Stimulated activated CD8-positive, alpha-beta memory T cell treated with anti-CD3 and anti-CD28 coated beads, Interleukin-12 subunit alpha, Interleukin-12 subunit beta, amount 100 ng/mL, for 1 hour (primary cell): ENCODE results near the gene CDK4.

Source experiments
- DNase-seq: peaks from one replicate; pipeline ENCODE4 v3.0.0-alpha.2; 2020; ENCODE audit warnings: low read depth

CDK4 gene

DNA sequence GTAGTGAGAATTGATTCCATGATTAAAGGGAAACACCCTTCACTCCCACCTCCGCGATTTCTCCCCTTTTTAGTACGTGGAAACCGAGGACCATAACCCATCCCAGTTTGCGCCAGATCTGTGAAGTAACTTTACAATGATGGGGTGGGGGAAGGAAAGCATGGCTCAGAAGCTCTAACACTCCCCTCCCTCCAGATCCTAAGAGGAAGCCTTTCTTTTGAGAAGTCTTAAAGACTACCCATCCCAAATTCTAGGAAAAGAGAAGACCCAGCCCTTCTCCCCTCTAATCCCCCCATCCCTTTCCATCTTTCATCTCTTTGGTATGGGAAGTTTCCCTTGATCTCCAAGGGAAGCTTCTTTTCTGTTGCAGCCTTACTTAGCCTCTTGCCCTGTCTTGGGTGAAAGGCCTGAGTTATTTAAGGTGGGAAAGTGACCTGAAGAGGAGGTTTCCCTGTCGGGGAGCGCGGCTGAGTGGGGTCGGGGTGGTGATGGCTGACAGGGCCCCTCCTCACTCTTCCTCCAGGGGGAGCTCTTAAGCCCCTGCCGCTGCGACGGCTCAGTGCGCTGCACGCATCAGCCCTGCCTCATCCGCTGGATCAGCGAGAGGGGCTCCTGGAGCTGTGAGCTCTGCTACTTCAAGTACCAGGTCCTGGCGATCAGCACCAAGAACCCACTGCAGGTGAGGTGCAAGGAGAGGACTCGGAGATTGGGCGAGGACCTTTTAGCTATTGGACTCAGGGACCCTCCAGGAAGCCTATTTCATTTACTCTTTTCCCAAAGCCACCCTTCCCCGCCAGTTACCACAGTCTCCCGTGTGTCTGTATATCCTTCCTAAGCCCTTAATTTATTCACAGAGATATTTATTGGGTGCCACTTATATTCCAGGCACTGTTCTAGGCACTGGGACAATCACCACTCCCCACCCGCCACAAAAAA lies 4.6 kb upstream of the CDK4 start:
- DNase-seq = no peak

DNA sequence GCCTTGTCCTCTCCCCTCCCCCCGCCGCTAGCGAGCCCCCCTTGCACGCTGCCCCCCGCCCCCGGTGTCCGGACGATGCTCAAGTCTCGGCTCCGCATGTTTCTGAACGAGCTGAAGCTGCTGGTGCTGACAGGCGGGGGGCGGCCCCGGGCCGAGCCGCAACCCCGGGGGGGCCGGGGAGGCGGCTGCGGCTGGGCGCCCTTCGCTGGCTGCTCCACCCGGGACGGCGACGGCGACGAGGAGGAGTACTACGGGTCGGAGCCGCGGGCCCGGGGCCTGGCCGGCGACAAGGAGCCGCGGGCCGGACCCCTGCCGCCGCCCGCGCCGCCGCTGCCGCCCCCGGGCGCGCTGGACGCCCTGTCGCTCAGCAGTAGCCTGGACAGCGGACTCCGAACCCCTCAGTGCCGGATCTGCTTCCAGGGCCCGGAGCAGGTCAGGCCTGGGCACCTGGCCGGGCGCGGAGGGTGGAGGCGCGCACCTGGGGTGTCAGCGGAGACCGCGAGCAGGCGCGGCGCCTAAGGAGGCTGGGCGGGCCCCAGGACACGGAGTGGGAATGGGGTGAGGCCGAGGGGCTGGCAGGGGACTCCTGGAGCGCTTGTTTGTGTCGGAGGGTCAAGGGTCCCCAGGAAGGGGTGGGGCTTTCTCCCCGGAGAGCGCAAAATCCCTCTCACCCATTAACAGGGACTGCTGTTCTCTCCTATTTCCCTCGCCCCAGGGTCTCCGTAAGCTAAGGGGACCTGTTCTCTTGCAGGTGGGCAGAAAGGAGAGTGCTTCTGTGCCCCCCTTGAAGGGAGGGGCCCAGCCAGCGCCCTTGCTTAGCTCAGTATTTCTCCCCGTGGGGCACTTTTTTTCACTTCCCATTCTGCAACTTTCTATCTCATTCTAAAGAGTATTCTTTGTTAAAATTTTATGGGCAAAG lies 3.6 kb upstream of the CDK4 start:
- no peak for DNase-seq

DNA sequence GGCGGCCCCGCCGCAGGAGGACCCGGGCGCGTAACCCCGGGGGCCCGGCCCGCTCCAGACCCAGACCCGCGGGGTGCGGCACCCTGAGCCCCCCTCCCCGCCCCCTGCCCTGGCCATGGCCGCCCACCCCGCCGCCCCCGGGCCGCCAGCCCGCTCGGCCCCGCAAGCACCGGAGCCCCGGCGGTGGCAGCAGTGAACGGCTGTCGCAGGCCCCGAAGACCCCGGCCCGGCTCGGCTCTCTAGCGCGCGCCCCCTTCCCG lies 3.0 kb upstream of the CDK4 start:
- no peak for DNase-seq

DNA sequence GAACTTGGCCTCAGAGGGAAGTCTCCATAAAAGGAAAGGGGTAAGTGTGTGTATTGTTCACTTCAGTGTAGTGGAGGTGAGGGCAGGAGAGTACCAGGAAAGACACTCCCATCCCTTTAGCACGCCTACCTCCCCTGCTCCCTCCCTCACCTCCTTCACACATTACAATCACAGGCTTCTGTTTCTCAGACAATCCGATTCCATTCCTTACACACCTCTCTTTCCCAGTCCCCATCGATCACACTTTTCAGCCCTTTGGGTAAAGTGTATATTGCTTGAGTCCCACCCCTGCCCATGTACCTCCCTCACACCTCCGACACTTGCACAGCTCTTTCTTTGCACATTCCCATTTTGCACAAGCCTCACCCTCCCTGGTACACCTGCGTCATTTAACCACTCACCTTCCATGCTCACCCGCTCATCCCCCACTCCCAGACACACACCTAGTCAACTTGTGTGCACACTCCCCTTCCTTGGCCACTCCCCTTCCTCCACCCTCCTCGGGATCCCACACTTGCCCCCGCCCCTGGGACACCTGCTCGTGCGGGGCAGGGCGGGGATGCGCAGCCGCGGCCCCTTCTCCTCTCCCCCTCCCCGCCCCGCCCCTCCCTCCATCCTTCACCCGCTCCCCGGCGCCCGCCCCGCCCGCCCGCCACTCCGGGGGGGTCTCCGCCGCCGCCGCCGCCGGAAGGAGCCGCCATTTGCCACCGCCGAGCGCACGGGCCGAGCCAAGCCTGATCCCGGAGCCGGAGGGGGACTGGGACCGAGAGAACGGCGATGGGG lies 2.5 kb upstream of the CDK4 start, which contains the start of gene MARCHF9:
MARCHF9 (plus strand) TSS at position 693 of the 783 bp plus-strand sequence. CDS start 426 bp downstream, outside the sequence.
- DNase-seq = peak; percentile 72

DNA sequence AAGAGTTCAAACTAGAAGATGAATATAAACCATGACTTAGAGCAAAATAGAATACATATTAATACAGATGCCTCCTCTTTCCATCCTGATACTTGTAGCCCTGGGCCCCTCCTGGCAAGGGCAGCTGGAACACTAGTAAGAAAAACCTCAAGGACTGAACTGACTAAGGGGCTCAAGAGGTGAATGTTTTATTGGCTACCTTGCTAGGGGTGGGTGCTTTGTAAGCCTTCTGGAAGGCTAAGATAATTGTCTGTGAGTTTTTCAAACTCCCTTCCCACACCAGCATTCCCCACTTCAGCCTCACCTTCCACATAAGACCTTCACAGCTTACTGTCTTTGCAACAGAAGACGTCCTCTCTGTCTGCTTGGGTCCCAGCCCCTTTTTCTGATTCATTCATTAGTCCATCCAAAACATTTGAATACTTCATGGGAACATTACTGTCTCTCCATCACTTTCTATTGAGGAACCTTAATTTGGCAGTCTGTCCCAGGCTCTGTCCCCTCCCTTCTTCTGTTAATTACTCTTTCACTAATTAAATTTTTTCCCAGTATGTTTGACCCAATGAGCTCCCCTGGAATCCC lies 1.7 kb upstream of the CDK4 start:
- DNase-seq = no peak

DNA sequence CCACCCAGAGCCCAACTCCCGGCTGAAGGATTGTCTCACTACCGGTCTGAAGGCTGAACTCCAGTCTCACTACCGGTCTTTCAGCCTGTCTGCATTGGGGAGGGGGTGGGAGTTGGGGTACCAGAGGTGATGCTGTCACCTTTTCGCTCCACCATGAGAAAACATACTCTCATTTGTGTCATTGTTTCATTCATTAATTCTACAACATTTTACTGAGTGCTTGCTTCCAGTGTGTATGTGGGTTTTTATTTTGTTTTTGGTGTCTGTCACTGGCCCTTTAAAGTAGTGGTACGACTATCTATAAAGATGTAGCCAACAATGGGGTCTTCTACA lies 524 bp upstream of the CDK4 start:
- no peak for DNase-seq

DNA sequence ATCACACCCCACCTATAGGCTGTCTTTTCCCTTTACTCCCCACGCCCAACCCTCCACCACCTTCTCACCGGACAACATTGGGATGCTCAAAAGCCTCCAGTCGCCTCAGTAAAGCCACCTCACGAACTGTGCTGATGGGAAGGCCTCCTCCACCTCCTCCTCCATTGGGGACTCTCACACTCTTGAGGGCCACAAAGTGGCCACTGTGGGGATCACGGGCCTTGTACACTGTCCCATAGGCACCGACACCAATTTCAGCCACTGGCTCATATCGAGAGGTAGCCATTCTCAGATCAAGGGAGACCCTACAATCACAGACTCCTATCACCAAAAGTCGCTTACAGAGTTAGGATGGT lies 700 bp downstream of the CDK4 start:
- no peak for DNase-seq

DNA sequence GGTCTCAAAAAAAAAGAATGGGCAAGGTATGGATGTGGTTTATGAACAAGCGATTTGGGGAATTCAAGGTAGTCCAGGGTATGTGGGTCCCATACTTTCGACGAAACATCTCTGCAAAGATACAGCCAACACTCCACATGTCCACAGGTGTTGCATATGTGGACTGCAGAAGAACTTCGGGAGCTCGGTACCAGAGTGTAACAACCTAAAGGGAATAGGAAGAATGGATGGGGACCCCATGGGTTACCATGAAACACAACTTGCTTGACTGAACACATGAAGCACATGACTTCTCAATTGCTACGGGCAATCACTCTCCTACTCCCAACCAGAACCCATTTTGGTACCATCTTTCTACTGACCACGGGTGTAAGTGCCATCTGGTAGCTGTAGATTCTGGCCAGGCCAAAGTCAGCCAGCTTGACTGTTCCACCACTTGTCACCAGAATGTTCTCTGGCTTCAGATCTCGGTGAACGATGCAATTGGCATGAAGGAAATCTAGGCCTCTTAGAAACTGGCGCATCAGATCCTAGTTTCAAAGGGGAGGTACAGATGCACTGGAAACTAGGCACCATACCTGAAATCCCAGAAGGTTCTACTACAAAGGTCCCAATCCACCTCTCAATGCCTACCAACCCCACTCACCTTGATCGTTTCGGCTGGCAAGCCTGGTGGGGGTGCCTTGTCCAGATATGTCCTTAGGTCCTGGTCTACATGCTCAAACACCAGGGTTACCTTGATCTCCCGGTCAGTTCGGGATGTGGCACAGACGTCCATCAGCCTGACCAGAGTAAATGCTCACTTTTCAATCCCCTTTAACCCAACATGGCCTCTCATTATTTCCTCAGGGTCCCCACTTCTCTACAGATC lies 1.3 kb downstream of the CDK4 start:
- DNase-seq = no peak

DNA sequence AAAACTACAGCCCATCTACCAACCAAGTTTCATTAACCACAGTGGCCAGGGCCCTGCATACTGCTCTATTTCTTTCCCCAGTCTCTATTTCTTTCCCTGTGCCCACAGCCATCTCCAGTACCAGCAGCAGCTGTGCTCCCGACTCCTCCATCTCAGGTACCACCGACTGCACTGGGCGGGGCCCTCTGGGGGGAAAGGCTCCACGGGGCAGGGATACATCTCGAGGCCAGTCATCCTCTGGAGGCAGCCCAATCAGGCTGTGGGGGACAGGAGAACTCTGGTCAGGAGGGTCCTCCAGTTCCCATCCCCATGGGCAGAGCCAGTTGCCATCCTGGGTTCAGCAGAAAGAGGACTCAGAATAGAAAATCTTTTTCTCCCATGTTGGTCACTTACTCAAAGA lies 3.0 kb downstream of the CDK4 start:
- no peak for DNase-seq

DNA sequence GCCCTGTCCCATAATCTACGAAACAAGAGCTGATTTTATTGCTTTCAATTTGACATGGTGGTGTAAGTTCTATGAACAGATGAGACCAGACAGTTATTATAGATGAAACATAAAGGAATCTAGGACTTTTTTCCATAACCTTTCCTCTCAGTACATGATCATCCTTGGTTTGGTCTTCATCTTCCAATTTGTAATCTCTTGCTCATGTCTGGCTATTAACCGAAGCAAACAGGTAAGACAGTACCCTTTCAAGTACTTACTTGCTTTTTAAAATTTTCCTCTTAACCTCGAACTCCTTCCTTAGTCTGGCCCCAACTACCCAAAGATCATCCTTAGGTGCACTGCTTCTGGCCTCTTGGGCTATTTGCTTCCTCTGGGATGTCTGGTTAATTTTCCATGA lies 6.1 kb downstream of the CDK4 start:
- no peak for DNase-seq

DNA sequence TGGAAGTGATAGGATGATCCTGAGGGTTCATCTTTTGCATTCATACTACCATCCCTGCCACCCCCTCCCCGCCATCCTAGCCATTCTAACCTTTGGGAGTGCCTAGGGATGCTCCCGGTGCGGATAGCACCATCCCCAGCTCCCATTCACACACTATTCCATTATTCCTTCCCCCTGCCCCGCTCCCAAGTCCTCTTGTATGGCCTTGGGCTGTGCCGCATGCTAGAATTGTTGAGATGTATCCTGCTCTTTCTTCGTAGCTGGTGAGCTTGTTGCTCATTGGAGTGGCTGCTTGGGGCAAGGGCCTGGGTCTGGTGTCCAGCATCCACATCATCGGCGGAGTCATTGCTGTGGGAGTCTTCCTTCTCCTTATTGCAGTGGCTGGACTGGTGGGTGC lies 6.6 kb downstream of the CDK4 start:
- DNase-seq = no peak

DNA sequence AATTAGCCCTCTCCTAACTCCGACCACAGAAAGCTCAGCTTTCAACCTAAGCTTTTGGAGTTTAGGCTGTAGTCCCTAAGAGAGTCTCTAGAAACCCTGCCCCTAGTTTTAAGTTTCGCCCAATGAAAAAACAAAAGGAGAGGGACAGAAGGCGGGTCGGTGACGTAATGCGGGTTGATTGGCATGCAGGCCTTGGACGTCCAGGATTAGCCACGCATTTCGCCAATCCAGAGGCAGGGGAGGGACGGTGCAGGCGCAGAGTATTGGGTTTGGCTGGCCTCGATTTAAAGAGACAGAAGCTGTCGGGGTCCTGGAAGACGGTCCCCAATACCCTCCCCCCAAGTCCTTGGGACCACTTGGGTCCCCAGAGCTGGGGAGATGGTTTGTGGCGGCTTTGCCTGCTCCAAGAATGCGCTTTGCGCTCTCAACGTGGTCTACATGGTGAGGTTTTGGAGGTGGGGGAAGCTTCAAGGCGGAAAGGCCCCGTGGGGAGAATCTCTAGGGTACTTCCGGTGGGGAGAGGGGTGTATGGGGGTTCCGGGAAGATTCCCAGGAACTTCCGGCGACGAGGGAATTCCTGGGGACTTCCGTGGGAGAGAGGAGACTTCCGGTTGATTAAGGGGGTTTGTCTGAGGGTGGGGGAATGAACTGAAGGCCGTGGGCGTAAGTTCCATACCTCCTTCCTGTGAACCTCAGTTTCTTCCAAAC lies 7.2 kb downstream of the CDK4 start, which contains the start of gene TSPAN31:
TSPAN31 (plus strand) TSS at position 263 of the 708 bp plus-strand sequence; CDS start at position 379, 116 bp downstream.
- DNase-seq = peak; percentile 92

DNA sequence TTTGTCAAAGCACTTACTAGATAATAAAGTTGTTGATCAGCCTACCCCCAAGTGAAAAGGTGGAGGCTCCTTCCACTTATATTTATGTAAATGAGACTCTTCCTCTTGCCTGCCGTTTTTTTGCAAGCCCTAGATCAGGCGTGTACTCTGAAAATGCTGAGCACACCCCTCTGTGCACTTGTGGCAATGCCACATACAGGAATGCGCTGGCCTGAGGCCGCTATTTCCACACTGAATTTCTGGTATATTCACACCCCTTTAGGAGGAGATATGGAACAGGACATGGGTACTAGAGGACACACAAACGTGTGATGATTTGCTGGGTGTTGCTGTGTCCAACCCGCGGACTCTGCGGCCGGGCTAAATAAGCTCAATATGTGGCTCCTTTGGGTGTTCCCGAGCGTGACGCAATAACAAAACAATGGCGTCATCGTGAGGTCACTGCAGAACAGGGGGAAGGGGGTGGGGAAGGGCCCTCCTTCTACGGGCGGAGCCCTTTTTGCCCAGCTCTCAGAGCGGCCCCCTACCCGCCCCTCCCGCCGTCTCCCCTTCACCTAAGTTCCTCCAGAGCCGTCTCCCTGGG lies 7.8 kb downstream of the CDK4 start:
- no peak for DNase-seq

DNA sequence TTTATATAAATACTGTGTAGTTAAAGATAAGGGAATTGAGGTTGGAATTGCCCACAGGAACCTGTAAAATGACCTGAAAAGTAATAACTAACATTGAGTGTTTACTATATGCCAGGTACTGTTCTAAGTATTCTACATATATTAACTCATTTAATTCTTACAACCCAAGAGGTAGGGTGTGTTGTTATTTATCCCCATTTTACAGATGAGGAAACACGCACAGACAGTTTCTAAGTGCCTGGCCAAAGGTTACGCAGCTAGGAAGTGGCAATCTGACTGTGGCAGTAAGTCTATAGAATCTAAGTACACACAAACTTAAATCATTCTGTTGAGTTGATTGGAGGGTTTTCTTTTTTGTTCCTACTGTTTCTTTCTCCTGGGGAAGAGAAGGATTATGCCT lies 8.3 kb downstream of the CDK4 start:
- DNase-seq = no peak

DNA sequence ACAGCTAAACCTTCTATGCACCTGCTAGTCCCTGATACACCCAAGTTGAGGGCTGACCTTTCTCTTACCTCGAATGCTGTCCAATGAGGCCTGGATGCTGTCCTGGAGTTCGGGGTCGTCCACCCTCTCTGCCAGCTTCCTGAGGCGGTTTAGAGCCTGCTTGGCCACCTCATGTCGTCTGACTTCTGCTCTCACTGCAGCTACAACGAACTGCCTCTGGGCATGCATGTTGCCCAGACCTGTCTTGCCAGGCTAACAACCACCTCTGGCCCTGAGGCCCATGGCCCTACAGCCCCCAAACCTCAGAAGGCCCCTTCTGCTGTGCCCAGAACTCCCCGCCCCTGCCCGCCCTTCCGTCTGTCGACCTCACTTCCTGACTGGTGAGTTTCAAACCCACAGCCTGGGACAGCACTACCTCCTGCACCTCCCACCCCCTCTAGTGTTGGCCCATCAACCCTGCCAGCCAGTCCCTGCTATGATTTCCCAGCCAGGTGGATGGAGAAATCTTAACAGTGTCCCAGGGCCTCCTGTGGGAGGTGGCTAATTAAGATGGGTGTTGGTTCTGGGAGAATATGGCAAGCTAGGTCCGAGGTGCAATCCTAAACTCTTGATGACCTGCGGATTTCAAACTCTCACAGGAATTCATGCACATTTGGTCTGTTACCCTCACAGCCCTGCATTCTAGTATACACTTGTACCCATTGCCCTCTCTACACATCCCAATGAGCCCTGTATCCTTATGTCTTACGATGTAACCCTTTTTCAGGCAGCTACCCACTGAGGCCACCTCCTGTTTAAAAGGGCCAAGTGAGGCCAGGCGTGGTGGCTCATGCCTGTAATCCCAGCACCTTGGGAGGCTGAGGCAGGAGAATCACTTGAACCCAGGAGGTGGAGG lies 10.0 kb downstream of the CDK4 start:
- peak; percentile 62 for DNase-seq

DNA sequence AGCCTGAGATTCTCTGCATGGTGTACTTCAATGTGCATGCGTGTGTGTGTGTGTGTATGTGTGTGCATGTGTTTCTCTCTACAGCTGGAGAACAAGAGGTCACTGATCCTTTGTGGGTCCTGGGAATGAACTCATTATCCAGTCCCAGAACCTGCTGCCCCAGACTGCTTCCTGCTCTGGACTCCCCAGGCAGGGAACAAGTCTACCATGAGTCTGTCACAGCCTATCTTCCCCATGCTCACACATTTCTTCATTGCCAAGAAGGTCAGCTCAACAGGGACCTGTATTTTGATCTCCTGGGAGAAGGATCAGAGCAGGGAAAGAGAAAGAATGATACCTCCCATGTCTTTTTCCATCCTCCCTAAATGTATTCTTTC lies 10.7 kb downstream of the CDK4 start:
- no peak for DNase-seq

DNA sequence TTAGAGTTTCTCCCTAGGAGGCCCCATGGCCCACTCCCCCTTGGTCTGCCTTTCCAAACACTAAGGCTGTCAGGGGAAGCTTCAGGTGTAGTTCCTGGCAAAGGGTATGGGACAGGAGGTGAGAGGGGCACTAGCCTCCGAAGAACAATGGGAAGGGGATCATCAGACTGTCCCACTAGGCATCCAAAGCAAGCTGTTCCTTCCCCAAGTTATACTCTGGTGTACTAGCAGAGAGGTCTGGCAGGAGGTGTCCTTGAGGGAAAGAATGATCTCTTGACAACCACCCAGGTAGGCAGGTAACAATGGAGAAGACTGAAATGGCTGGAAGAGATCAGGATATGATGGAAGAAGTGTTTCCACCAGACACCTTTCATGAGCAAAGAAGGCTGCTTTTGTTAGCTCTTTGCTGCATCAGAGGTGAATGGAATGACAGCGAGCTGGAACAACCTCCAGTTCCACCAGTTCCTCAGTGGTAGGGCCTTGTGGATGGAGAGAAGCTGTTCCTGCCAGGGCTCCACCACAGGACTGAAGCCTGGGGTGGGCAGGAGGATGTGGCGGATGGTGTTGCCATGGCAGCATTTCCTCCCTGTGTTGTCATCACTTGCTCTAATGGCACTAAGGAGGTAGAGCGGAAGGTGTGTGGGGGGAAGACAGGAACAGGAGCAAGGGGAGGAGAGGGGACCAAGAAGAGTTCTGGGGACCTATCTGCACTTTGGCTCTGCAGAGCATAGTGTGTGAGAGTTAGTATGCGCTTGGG lies 11.3 kb downstream of the CDK4 start:
- DNase-seq = peak; percentile 72

DNA sequence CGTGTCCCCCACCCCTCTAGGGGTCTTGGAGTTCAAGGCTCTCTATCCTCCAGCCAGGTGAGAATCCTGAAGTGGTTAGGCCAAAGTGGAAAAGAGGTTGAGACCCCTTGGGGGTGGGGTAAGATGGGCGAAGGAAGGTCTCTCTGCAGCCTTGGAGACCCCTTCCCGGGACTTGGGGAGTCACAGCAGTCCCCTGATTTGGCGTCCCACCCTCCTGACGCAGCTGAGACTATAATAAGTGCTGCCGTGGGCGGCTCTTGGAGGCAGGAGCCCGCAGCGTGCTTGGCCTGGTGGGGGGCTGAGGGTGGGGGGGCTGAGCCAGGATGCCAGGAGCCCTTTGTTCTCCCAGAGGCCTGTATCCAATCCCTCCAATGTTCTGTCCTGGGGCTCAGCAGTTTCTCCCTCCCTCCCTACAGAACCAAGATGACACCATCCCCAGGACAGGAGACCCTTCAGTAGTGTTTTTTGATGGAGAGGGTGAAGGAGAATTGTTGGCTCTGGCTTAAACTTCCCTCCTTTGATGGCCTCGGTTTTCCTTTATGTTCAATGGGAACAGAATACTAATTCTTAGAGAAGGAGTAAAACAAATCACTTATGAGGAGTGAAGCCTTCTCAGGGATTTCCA lies 12.1 kb downstream of the CDK4 start:
- no peak for DNase-seq
